HG03342 (cell line): ENCODE data around the gene BNIP5.
A peak's percentile ranks its signal among the peaks of the same experiment; 100 is the strongest.
"Not testable (repeated sequence)": the region's sequence is repeated elsewhere in the genome, so short reads cannot be mapped to it uniquely, and the experiment has no call there.

Experiments
- ATAC-seq: cut with Tn5 transposase; IDR thresholded peaks from one replicate; pipeline ENCODE4 v1.9.1; 2021; ENCODE audit warnings: mild to moderate bottlenecking, moderate library complexity; ENCODE audit not compliant: unreplicated experiment

The BNIP5 gene

DNA sequence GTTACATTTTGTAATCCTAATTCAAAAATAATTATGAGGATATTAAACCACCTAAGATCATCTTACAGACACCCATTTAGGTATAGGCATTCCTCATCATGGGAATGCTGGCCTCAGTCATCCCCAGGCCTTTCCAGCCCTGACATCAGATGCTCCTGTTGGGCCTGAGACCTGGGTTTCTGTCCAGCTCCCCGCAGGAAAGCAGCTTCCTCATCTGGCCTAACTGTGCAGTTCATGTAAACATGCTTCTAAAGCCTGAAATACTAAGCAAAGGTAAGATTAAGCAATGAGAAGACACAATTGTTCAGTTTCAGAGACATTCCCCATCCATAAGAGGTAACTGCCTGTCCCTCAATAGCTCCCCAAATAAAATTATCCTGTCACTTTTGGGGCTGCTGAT, 31.7 kb upstream of the BNIP5 start:
- ATAC-seq = no peak

DNA sequence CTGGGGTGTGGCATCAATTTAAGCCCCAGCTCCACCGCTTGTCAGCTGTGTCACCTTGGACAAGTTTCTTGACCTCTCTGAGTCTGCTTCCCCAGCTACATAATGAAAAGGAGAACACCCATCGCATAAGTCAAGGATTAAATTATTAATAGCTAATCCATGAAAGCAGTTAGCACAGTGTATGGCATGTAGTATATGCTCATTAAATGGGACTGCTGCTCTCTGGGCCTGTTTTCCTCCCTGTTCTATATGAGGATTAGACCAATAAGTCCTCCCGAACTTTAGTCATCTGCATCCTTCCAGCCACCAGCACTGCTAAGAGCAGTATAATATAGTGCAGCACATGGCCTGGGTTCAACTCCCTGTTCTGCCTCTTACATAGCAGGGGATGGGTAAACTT, 31.1 kb upstream of the BNIP5 start:
- ATAC-seq = no peak

DNA sequence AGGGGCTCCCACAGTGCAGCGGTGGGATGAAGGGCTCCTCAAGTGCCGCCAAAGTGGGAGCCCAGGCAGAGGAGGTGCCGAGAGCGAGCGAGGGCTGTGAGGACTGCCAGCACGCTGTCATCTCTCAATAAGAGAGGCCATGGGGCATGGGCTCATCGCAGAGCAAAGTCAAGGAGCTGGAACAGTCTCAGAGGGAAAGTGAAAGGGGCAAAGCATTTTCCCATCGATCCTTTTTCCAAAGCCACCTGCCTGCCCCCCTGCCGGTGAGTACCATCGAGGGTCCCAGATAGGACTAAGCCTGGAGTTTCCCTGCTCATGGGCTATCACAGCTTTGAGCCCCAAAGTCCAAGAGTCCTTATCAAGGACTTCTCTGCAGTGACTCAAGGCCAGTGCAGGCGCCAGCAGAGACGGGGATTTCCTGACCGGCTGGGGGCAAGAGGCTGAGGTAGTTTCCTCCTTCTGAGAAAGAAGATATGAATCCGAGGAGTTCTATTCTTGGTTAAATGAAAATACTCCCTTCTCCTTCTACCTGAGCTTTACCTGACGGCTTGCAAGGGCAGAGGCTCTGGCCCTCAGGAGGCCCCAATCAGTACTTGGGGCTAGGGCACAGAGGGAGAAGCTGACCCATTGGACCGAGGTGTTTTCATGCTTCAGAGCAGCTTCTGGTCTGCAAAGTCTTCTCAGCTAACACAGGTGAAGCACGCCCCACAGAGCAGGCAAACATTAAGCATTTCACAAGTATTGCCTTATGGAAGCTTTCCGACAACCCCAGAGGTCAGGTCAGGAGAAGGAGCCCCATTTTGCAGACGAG, 28.2 kb upstream of the BNIP5 start:
- ATAC-seq = peak; percentile 37

DNA sequence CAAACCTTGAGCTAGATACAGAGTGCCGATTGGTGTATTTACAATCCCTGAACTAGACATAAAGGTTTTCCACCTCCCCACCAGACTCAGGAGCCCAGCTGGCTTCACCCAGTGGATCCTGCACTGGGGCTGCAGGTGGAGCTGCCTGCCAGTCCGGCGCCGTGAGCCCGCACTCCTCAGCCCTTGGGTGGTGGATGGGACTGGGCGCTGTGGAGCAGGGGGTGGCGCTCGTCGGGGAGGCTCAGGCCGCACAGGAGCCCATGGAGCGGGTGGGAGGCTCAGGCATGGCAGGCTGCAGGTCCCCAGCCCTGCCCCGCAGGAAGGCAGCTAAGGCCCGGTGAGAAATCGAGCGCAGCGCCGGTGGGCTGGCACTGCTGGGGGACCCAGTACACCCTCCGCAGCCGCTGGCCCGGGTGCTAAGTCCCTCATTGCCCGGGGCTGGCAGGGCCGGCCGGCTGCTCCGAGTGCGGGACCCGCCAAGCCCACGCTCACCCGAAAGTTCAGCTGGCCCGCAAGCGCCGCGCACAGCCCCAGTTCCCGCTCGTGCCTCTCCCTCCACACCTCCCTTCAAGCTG, 27.5 kb upstream of the BNIP5 start:
- ATAC-seq = not testable (repeated sequence)

DNA sequence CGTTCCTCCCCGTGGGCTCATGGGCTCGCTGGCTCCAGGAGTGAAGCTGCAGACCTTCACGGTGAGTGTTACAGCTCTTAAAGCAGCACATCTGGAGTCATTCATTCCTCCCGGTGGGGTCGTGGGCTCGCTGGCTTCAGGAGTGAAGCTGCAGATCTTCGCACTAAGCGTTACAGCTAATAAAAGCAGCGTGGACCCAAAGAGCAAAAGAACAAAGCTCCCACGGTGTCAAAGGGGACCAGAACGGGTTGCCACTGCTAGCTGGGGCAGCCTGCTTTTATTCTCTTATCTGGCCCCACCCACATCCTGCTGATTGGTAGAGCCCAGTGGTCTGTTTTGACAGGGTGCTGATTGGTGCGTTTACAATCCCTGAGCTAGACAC, 26.7 kb upstream of the BNIP5 start:
- ATAC-seq = not testable (repeated sequence)

DNA sequence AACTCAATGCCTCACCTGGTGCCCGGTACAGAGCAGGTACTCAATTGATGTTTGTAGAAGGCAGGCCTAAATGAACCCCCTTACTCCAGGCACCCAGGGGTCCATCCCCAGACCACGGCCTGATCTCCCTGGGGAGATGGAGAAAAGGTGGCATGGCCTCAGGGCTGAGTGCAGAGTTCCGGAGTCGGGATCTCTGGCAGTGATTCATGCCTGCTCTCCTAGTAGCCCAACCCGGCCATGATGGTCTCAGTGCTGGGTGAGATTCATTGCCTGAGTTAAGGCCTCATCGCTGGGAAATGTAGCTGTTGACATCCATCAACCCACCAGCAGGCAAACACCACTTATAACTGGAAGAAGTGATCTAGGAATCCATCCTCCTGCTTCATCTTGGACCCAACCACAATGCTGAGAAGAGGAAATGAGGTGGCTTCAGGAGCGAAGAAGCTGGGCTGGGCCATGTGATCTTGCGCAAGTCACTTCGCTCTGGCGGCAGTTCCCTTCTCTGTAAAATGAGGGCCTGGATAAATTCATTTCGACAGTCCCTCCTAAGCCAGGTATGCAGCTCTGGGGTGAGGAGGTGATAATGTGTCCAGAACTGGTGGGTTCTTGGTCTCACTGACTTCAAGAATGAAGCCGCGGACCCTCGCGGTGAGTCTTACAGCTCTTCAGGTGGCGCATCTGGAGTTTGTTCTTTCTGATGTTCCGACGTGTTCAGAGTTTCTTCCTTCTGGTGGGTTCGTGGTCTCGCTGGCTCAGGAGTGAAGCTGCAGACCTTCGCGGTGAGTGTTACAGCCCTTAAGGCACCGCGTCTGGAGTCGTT, 26.1 kb upstream of the BNIP5 start:
- no peak for ATAC-seq

DNA sequence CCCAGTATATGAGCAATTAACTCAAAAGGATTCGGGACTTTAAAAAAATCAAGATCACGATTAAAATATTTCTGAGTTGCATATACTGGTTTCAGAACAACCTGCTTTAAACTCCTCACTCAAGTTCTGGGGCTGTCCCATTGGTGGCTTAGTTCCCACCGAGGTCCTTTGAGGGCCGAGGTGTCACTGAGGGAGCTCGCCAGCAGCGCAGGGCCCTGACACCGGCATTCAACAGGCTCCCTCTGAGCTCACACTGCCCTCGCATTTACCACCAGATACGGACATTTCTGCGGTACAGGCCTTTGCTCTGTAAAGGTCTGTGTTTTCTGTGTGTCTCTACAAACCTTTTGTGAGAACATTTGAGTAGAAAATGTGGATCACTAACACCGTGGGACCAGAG, 24.4 kb upstream of the BNIP5 start:
- ATAC-seq = no peak

DNA sequence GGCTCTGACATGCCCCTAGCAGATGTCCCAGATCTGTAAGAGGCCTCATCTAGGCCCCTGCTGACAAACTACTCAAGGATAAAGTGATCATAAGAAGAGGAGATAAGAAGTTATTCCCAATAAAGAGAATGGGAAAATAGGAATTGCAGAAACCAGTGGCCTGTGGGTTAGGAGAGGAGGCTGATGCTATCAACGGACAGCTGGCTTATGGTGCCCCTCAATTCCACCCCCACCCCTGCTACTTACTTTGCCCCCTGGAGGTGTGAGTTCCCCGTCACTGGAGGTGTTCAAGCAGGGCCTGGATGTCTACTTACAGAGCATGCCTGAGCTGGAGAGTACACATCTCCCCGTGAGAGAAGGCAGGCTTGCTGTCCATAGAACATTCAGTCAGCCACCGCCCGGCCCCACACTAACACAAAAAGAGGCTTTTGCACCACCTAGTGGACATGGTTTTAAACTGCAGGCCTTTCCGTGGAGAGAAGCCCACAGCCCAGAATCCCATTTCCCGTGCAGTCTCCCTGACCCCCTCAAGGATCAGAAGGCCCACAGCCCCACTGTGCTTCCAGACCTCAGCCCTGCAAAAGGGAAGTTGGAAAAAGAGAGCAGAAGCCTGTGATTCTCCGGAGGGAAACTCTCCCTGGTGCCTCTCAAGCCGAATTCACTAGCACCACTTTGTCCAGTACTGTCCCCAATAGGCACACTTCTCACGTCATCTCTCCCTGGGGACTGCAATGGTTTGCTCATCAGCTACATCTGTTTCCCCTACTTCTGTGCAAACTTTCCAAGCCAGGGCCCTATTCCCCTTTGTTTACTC, 23.8 kb upstream of the BNIP5 start:
- peak; percentile 50 for ATAC-seq

DNA sequence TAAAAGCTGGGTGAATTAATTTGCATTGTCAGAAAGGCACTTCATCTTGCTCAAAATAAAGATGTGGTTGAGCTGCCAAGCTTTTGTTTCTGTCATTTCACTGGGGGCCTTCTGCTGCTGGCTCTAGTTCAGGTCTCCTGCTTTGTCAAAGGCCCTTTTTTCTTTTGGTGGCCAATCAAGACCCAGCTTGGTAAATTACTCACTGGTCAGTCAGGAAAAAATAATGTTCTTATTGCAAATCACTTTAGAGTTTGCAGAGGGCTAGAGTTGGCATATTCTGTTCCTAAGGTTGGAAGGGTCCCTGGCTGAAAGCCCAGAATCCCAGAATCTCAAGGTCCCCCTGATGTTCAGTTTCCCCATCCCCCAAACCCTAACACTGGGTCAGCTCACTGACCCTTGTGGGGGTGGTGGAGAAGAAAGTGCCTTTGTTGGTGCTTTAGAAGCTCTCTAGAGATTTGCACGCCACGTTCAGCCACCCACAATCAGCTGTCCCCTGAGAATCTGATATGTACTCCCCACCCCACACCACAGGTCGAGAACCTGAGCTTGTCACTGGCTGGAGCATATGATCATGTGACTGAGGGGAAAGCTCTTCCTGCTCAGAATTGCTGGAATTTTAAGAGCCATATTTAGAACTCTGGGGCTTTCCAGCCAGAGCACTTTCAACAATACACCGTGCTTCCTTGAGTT, 21.7 kb upstream of the BNIP5 start:
- no peak for ATAC-seq

DNA sequence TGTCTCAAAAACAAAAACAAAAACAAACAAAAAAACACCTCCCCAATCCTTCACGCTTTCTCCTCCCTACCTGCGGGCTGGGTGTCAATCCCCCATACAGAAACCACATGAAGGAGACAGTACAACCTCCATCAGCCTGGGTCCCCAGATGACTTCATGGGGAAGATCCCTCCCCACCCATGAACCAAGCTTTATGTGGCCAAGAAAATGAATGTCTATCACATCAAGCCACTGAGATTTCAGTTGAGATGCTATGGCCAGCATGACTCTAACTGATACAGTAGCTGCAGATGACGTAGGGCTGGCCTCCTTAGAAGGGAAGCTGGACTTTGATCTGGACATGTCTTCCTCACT, 21.2 kb upstream of the BNIP5 start:
- ATAC-seq = no peak

DNA sequence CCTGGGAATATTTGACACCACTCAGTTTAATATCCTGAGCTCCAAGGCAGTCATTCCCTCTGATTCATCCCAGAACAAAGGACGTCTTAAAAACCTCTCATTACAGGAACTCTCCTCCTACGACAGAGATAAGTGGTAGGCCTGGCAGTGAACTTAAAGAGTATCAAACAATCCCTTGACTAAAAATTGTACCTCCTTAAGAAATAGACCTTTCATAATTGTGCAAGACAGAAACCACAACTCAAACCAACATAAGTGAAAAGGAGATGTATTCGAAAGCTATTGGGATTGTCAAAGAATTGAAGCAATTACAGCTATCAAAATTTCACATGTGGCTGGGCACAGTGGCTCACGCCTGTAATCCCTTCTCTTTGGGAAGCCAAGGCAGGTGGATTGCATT, 19.1 kb upstream of the BNIP5 start:
- no peak for ATAC-seq

DNA sequence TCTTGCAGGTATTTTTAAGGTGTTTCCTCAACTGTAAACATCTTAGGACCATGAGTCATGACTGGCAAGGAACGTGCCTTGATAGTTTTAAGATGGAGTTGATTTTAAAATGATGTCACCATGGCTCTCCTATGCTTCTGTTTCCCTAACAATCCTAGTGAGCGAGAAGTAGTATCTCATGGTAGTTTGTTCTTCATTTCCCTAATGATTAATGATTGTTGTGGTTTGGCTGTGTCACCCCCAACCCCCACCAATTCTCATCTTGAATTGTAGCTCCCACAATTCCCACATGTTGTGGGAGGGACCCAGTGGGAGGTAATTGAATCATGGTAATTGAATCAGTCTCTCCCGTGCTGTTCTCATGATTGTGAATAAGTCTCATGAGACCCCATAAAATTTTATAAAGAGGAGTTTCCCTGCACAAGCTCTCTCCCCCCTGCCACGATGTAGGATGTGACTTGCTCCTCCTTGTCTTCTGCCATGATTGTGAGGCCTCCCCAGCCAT, 16.8 kb upstream of the BNIP5 start:
- no peak for ATAC-seq

DNA sequence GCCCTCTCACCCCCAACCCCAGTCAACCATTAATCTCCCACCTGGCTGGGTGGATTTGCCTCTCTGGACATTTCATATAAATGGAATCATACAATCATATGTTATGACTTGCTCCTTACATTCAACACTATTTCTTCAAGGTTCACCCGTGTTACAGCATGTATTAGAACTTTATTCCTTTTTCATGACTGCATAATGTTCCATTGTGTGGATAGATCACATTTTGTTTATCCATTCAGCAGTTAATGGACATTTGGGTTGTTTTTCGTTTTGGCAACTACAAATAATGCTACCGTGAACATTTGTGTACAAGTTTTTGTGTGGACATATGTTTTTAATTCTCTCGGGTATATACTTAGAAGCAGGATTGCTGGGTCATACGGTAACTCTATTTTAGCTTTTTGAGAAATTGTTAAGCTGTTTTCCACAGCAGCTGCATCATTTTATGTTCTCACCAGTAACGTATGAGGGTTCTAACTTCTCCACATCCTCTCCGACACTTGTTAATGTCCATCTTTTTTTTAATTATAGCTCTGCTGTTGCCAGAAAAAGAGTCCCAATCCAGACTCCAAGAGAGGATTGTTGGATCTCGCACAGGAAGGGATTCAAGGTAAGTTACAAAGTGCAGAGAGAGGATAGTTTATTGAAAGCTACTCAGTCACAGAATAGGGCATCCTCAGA, 15.9 kb upstream of the BNIP5 start:
- ATAC-seq = no peak

DNA sequence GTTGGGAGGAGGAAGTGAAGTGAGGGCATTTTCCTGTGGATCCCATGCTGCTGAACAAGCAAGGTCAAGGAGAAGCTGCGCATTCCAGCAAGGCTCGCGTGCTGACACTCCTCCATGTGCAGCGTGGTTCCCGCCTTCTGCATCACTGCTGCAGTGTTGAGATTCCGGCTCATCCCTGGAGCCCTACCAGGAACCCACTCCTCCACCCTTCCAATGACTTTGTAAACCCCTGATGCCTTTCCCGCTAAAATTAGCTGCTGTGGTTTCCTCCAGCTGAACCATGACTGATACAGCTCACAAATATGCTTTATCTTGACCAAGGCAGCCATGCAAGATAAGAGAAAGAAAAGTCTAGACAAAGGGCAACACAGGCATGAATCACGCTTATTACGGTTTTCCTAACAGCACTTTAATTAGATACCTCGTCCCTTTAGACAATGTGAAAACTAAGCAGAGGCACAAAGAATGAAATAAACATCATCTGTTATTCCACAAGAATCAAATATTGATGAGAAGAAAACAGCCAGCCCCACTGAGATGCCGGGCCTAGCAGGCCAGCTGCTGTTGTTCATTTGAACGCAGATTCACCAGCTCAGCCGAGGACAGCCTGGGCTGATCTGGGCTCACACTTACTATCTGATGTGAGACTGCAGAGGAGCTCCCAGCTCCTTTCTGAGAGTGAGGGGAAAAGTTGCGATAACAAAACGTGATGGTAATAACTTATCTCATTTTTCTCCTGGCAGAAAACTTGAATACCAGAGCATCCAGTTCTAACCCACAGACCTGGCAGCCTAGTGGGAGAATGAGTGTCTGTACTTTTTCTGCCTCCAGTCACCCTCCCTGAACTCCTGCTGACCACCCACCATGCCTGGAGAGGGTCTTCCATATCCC, 14.2 kb upstream of the BNIP5 start:
- no peak for ATAC-seq

DNA sequence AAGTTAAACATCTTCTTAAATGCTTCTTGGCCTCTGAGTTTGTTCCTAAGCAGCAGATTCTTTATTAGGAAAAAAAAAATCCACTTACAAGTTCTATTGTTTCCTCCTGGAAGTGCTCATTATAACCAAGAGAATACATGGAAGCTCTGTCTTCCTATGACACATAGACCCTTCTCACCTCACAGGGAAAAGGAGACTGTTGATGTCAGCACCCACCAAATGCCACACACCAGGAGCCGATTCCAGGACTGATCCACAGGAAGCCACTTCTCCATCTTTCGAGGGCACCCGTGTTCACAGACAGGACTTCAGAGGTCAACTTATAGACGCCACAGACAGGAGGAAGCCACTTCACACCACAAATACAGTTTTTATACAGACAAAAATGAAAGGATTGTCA, 13.4 kb upstream of the BNIP5 start:
- no peak for ATAC-seq

DNA sequence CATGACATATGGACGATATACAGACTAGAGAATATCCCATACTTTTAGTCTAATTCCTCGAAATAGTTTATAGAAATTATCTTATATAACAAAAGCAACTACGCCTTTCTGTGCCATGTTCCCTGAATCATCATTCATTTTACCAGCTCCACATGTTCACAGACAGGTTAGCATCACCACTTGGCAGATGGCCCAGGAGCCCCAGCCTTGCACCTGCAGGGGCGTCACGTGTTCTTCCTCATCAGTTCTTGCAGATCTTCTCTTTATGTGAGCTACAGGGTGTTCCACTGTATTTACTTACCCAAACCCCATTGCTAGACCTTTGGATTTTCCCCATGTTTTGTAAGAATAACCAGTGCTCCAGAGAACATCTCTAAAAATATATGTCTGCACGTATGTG, 12.6 kb upstream of the BNIP5 start:
- ATAC-seq = no peak

DNA sequence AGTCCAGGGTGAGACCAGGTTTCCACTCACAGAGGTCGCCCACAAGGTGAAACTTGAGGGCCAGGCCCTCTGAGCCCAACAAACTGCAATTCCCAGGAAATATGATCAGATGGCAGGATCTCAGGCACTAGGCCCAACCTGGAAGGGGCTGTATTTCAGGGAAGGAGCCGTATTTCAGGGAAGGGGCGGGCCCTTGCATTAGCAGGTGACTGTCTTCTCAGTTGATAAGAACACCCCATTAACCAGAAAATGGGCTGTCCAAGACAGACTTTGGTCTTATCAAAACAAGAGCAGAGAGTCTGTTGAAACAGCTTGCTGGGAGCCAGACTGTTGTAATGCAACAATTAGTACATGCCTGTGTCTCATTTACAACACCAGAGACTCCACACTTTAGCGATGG, 10.9 kb upstream of the BNIP5 start:
- no peak for ATAC-seq

DNA sequence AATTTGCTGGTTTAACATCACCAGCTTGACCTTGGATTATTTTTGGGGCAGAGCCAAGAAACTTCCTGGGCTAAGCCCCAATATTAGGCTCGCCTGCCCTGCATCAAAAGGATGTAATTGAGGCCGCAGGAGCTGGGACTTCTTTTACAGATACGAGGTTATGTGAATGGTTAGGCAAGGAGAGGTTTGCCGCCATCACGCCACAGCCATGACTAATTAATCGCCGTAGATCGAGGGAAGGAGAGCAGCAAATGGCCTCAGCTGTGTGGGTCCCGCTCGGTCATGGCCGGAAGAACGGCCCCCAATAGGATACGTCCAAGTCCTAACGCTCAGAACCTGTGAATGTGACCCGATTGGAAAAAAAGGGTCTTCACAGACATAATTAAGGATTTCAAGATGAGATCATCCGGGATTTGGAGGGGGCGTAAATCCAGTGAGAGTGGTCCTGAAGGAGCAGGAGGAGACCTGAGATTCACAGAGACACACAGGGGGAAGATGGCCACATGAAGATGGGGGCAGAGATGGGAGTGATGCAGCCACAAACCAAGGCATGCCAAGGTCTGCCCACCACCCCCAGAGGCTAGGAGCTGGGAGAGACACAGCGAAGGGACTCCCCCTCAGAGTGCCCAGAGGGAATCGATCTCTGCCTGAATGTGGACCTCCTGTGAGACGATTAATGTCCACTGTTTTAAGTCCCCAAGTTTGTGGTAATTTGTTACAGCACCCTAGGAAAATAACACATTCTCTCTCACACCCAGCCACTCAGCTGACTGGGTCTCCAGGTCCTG, 10.0 kb upstream of the BNIP5 start:
- ATAC-seq = no peak
